ENCODE measurements around the gene ZBTB22. TPM values are rescaled to one million over a fixed set of nuclear protein-coding genes. Genes with fewer than 3 reads are reported as not detected.

The ZBTB22 gene
- total RNA-seq, 4 donors from 2014 or later, result 17.9 to 30.3 (median 26.3) TPM

- no peaks in the 10 kb centered on the region for H3K27me3 ChIP-seq
- intact Hi-C loops (cut with DNase I), result no loop called here
- no peaks in the 10 kb centered on the region for H3K9me3 ChIP-seq
- WGBS, 2 donors, result 4 to 8% methylated on average over 4 to 7 of the region's 7 CpGs
- H3K4me3 ChIP-seq (replicated peaks in 1 of 3), result peak overlapping the region; percentile 79 to 95 (median 84)
- H3K27ac ChIP-seq, result peak overlapping the region; percentile 86 to 92 (median 90)
- no peak for DNase-seq
- TF ChIP-seq CTCF (IDR thresholded peaks at IDR 0.05), result no peak
- TF ChIP-seq POLR2A (IDR thresholded peaks at IDR 0.05), result no peak
- peaks cover 41 to 47% of the 10 kb centered on the region in 2 donors for H3K36me3 ChIP-seq
- H3K4me1 ChIP-seq, result peaks cover 14 to 39% of the 10 kb centered on the region in 2 donors
These were observed 46.5 kb downstream of the ZBTB22 start for GRCh38 chr6:33271117-33271467.

Small RNAs within 50 kb of the gene (microRNA-seq; reads per million reads assigned to microRNA genes)
- gene MIR6834 (not detected), gene MIR6873 (not detected)

Other genes with a start within 250 kb of the ZBTB22 start
- gene HLA-DPA1, start 244.1 kb downstream of the ZBTB22 start, total RNA-seq, result 100 to 1,000 TPM in 1 of 4 donors, 10 to 100 TPM in 3; 15.4 to 172 (median 67.6) TPM
- 10 to 100 TPM; 33.8 to 44.7 (median 41.0) TPM for gene HLA-DPB1, start 241.8 kb downstream of the ZBTB22 start, total RNA-seq
- 1 to 10 TPM in 3 of 4 donors, under 1 TPM in 1; 0.68 to 2.8 (median 2.0) TPM for gene COL11A2, start 125.3 kb downstream of the ZBTB22 start, total RNA-seq
- 10 to 100 TPM; 29.6 to 46.8 (median 41.2) TPM for gene RXRB, start 117.1 kb downstream of the ZBTB22 start, total RNA-seq
- 100 to 1,000 TPM in 3 of 4 donors, 10 to 100 TPM in 1; 90.8 to 191 (median 153) TPM for gene SLC39A7, start 116.9 kb downstream of the ZBTB22 start, total RNA-seq
- gene HSD17B8, start 113.1 kb downstream of the ZBTB22 start, total RNA-seq, result 10 to 100 TPM; 30.2 to 79.4 (median 40.9) TPM
- gene RING1, start 109.2 kb downstream of the ZBTB22 start, total RNA-seq, result 10 to 100 TPM; 20.3 to 40.2 (median 24.7) TPM
- gene VPS52, start 45.9 kb downstream of the ZBTB22 start, total RNA-seq, result 10 to 100 TPM; 45.5 to 64.8 (median 54.8) TPM
- 1,000 to 10,000 TPM; 1,790 to 3,429 (median 2,432) TPM for gene RPS18, start 45.7 kb downstream of the ZBTB22 start, total RNA-seq
- 10 to 100 TPM; 10.5 to 19.8 (median 16.4) TPM for gene B3GALT4, start 40.6 kb downstream of the ZBTB22 start, total RNA-seq
- 10 to 100 TPM; 25.8 to 63.9 (median 45.2) TPM for gene WDR46, start 28.5 kb downstream of the ZBTB22 start, total RNA-seq
- 10 to 100 TPM; 29.1 to 51.9 (median 35.6) TPM for gene PFDN6, start 28.1 kb downstream of the ZBTB22 start, total RNA-seq
- 10 to 100 TPM; 66.8 to 78.5 (median 71.3) TPM for gene RGL2, start 18.8 kb downstream of the ZBTB22 start, total RNA-seq
- 100 to 1,000 TPM in 3 of 4 donors, 10 to 100 TPM in 1; 86.4 to 151 (median 132) TPM for gene TAPBP, start 3.7 kb downstream of the ZBTB22 start, total RNA-seq
- 10 to 100 TPM; 33.7 to 53.2 (median 38.9) TPM for gene DAXX, start 5.2 kb upstream of the ZBTB22 start, total RNA-seq
- gene KIFC1, start 74.1 kb upstream of the ZBTB22 start, total RNA-seq, result 1 to 10 TPM in 2 of 4 donors, under 1 TPM in 2; 0.13 to 4.3 (median 0.91) TPM
- 100 to 1,000 TPM in 1 of 4 donors, 10 to 100 TPM in 3; 75.3 to 109 (median 88.5) TPM for gene PHF1, start 93.3 kb upstream of the ZBTB22 start, total RNA-seq
- gene CUTA, start 100.4 kb upstream of the ZBTB22 start, total RNA-seq, result 100 to 1,000 TPM; 165 to 296 (median 257) TPM
- 10 to 100 TPM in 3 of 4 donors, 1 to 10 TPM in 1; 10.0 to 15.3 (median 12.2) TPM for gene SYNGAP1, start 102.3 kb upstream of the ZBTB22 start, total RNA-seq
- 1 to 10 TPM; 4.1 to 5.9 (median 4.6) TPM for gene ZBTB9, start 136.8 kb upstream of the ZBTB22 start, total RNA-seq